HepG2 (cell line): Measurements from ENCODE around the gene RSBN1L. TPM values are rescaled to one million over a fixed set of nuclear protein-coding genes. Genes with fewer than 3 reads are reported as not detected.

ENCODE experiments used
- ATAC-seq: fragments of 200-7000 bp; cut with Tn5 transposase; 3 replicates; pipeline ENCODE4 v1.9.1; 2020; ENCODE audit warnings: mild to moderate bottlenecking, moderate library complexity
- BruUV-seq: library from RNA; stranded (reverse); fragments of 400-500 nt; replicated peaks from 2 replicates; lab custom pipeline; 2021; lab: Mats Ljungman, UMichigan
- CTCF ChIA-PET: fragments of 300-600 bp; formaldehyde crosslinking; extraction: SDS; loops from one replicate; lab custom pipeline; 2021; ENCODE audit warnings: low total read pairs, inconsistent platforms, low intra/inter-chr PET ratio; lab: Yijun Ruan, JAX
- POLR2A ChIA-PET: fragments of 350-600 bp; sonication (Branson Sonifier 250); formaldehyde crosslinking; loops from one replicate; lab custom pipeline; 2020; ENCODE audit warnings: antibody characterized with exemption, inconsistent platforms; lab: Yijun Ruan, JAX
- DNase-seq: peaks from one replicate; pipeline ENCODE4 v3.0.0-alpha.2; 2015; ENCODE audit warnings: low spot score
- FAIRE-seq: peaks from 3 replicates; lab custom pipeline; 2011; peaks lifted over from hg19 to GRCh38; lab: Jason Lieb, UNC
- H2AFZ ChIP-seq: one replicate; pipeline ENCODE4 v1.6.1; 2011; ENCODE audit warnings: low read length, inconsistent platforms
- H3K27ac ChIP-seq: fragments of 300-600 bp; 3 replicates; pipeline ENCODE4 v1.8.0; 2011; ENCODE audit warnings: mixed run types, mild to moderate bottlenecking, mixed read lengths, low read length, inconsistent platforms; ENCODE audit not compliant: insufficient read depth; ENCODE audit errors: extremely low read length
- H3K27me3 ChIP-seq, 2 experiments: fragments of 200-600 bp in 1 of 2; 2 replicates in 1 of 2; 3 replicates in 1 of 2; pipeline versions ENCODE4 v1.6.0 to v1.8.0; 2011; ENCODE audit warnings: low read length in 2 of 2, mild to moderate bottlenecking in 2 of 2, moderate library complexity in 2 of 2, inconsistent platforms in 1 of 2; ENCODE audit not compliant: insufficient read depth in 2 of 2, control insufficient read depth in 1 of 2
- H3K36me3 ChIP-seq, 2 experiments: fragments of 200-600 bp in 1 of 2; replicated peaks in 1 of 2; 2 replicates in 1 of 2; 3 replicates in 1 of 2; pipeline versions ENCODE4 v1.5.1 to v1.8.0; 2011; ENCODE audit warnings: low read length in 2 of 2, inconsistent platforms in 1 of 2; ENCODE audit not compliant: insufficient read depth in 2 of 2, control insufficient read depth in 1 of 2
- H3K4me1 ChIP-seq: 2 replicates; pipeline ENCODE4 v1.5.1; 2012; ENCODE audit warnings: low read length, inconsistent platforms; ENCODE audit not compliant: insufficient read depth
- H3K4me2 ChIP-seq: 2 replicates; pipeline ENCODE4 v1.6.0; 2011; ENCODE audit warnings: low read depth, low read length, inconsistent platforms
- H3K4me3 ChIP-seq, 3 experiments: fragments of 200-600 bp in 1 of 3; sonication (generic), shearing (Covaris generic) in 1 of 3; replicated peaks in 1 of 3; 2 replicates each; pipeline ENCODE4 v1.5.1; 2011 to 2016; ENCODE audit warnings: low read length in 3 of 3, inconsistent platforms in 2 of 3, low read depth in 2 of 3, mild to moderate bottlenecking in 2 of 3, control low read depth in 1 of 3, mixed read lengths in 1 of 3; ENCODE audit not compliant: insufficient read depth in 1 of 3
- H3K79me2 ChIP-seq: one replicate; pipeline ENCODE4 v1.6.1; 2011; ENCODE audit warnings: low read length, inconsistent platforms; ENCODE audit not compliant: insufficient read depth
- H3K9ac ChIP-seq: 2 replicates; pipeline ENCODE4 v1.6.0; 2011; ENCODE audit warnings: mild to moderate bottlenecking, low read depth, low read length, inconsistent platforms; ENCODE audit not compliant: insufficient read depth
- H3K9me3 ChIP-seq: 2 replicates; pipeline ENCODE4 v1.5.1; 2012; ENCODE audit warnings: mild to moderate bottlenecking, low read length
- H4K20me1 ChIP-seq: 2 replicates; pipeline ENCODE4 v1.6.0; 2011; ENCODE audit warnings: inconsistent platforms, mild to moderate bottlenecking, low read length, moderate library complexity; ENCODE audit not compliant: insufficient read depth
- CBX2 ChIP-seq, 2 experiments: fragments of 200-600 bp in 1 of 2; sonication (generic); formaldehyde crosslinking in 1 of 2; IDR thresholded peaks; 2 replicates each; pipeline versions ENCODE4 v1.7.0 to v1.8.1; 2018 to 2022; ENCODE audit warnings: low read depth in 2 of 2, low read length in 1 of 2, mild to moderate bottlenecking in 1 of 2, missing genetic modification reagents in 1 of 2
- ESRRA ChIP-seq: sonication (generic); formaldehyde crosslinking; IDR thresholded peaks from 2 replicates; pipeline ENCODE4 v1.5.1; 2020; ENCODE audit warnings: mild to moderate bottlenecking, low read depth, missing genetic modification reagents
- FOXC1 ChIP-seq: sonication (generic); formaldehyde crosslinking; IDR thresholded peaks from 2 replicates; pipeline ENCODE4 v1.8.0; 2022; ENCODE audit warnings: mild to moderate bottlenecking, missing genetic modification reagents, borderline replicate concordance
- FOXK2 ChIP-seq: fragments of 450-650 bp; IDR thresholded peaks from 2 replicates; pipeline ENCODE4 v1.6.1; 2016
- IRF9 ChIP-seq: sonication (generic); formaldehyde crosslinking; IDR thresholded peaks from 2 replicates; pipeline ENCODE4 v1.8.0; 2022; ENCODE audit warnings: missing genetic modification reagents, mild to moderate bottlenecking, borderline replicate concordance
- KDM4B ChIP-seq: sonication (generic); formaldehyde crosslinking; IDR thresholded peaks from 2 replicates; pipeline ENCODE4 v1.4.0; 2020; ENCODE audit warnings: missing genetic modification reagents
- NFKB2 ChIP-seq: sonication (generic); formaldehyde crosslinking; IDR thresholded peaks from 2 replicates; pipeline ENCODE4 v1.4.0; 2020; ENCODE audit warnings: missing genetic modification reagents, borderline replicate concordance
- PHF8 ChIP-seq: sonication (generic); formaldehyde crosslinking; IDR thresholded peaks from 2 replicates; pipeline ENCODE4 v1.5.0; 2020; ENCODE audit warnings: missing genetic modification reagents
- RBM39 ChIP-seq: fragments of 200-400 bp; formaldehyde crosslinking; IDR thresholded peaks from one replicate; pipeline ENCODE4 v1.6.1; 2018; ENCODE audit warnings: antibody characterized with exemption, mild to moderate bottlenecking, low read depth, low read length; ENCODE audit not compliant: poor library complexity, severe bottlenecking
- TP53 ChIP-seq: sonication (generic); formaldehyde crosslinking; conservative IDR thresholded peaks from 2 replicates; pipeline ENCODE4 v1.4.0; 2020; ENCODE audit warnings: missing genetic modification reagents
- ZBTB25 ChIP-seq: IDR thresholded peaks from 2 replicates; pipeline ENCODE4 v1.6.1; 2018; ENCODE audit warnings: missing genetic modification reagents
- ZMAT5 ChIP-seq: sonication (generic); formaldehyde crosslinking; IDR thresholded peaks from 2 replicates; pipeline ENCODE4 v1.5.0; 2020; ENCODE audit warnings: mild to moderate bottlenecking, low read depth, missing genetic modification reagents, borderline replicate concordance
- ZNF253 ChIP-seq: sonication (generic); formaldehyde crosslinking; IDR thresholded peaks from 2 replicates; pipeline ENCODE4 v1.8.0; 2022; ENCODE audit warnings: mild to moderate bottlenecking, missing genetic modification reagents, borderline replicate concordance
- ZNF496 ChIP-seq: sonication (generic); formaldehyde crosslinking; IDR thresholded peaks from 2 replicates; pipeline ENCODE4 v1.8.1; 2023; ENCODE audit warnings: mild to moderate bottlenecking, moderate library complexity, missing genetic modification reagents; ENCODE audit not compliant: insufficient replicate concordance
- ZNF597 ChIP-seq: sonication (generic); formaldehyde crosslinking; IDR thresholded peaks from 2 replicates; pipeline ENCODE4 v1.5.0; 2020; ENCODE audit warnings: missing genetic modification reagents
- ZNF678 ChIP-seq: sonication (generic); formaldehyde crosslinking; IDR thresholded peaks from 2 replicates; pipeline ENCODE4 v1.4.0; 2020; ENCODE audit warnings: mild to moderate bottlenecking, missing genetic modification reagents
- ZNF746 ChIP-seq: sonication (generic); formaldehyde crosslinking; IDR thresholded peaks from 2 replicates; pipeline ENCODE4 v1.8.0; 2022; ENCODE audit warnings: mild to moderate bottlenecking, missing genetic modification reagents
- WGBS: methylation state at CpG from one replicate; pipeline ENCODE4 v1.1.6; 2017; ENCODE audit warnings: low lambda C conversion rate; 5-methylcytosine and 5-hydroxymethylcytosine counted together
- in situ Hi-C: cut with HindIII; loops from 2 replicates; pipeline ENCODE4 v1.10.0; 2017; ENCODE audit warnings: low pct_unique_long_range_greater_than_20kb; ENCODE audit not compliant: extremely low pct_ligation_motif_present
- intact Hi-C: fragments of 100-400 bp; cut with micrococcal nuclease; formaldehyde crosslinking; loops from one replicate; pipeline ENCODE4 v1.10.0; 2022; ENCODE audit not compliant: unreplicated experiment
- polyA plus RNA-seq, 8 experiments: library from polyadenylated mRNA; depleted of rRNA in 3 of 8; stranded (reverse) in 7 of 8; unstranded in 1 of 8; fragments of >200 nt; fragmentation: Illumina TruSeq in 4 of 8; extraction: Trizol in 4 of 8; gene quantifications; 2 replicates each; pipeline versions ENCODE4 v1.2.1 to v1.2.3, GENCODE V29; 2011 to 2016; ENCODE audit warnings: low read depth in 4 of 8, missing spikeins in 1 of 8, mixed read lengths in 1 of 8; ENCODE audit not compliant: insufficient read depth in 1 of 8
- total RNA-seq, 5 experiments: library from RNA; depleted of rRNA; stranded (reverse); fragments of >200 nt; fragmentation: Illumina TruSeq; extraction: Trizol; gene quantifications; 2 replicates each; pipeline ENCODE4 v1.2.3, GENCODE V29; 2016; ENCODE audit warnings: low read depth in 1 of 5
- TF ChIP-seq, protein P1 (sequence below): sonication (generic); formaldehyde crosslinking; IDR thresholded peaks from 2 replicates; pipeline ENCODE4 v1.4.0; 2020; ENCODE audit warnings: missing genetic modification reagents
- TF ChIP-seq, protein P2 (sequence below): sonication (generic); IDR thresholded peaks from 2 replicates; pipeline ENCODE4 v1.6.1; 2016; ENCODE audit warnings: low read depth, borderline replicate concordance

Gene RSBN1L
- total and polyA plus RNA-seq, 2 of the 13 experiments (the other 11 are each of a cell fraction or from before 2014, with no cell fraction given): 7.7 to 21.3 TPM

DNA sequence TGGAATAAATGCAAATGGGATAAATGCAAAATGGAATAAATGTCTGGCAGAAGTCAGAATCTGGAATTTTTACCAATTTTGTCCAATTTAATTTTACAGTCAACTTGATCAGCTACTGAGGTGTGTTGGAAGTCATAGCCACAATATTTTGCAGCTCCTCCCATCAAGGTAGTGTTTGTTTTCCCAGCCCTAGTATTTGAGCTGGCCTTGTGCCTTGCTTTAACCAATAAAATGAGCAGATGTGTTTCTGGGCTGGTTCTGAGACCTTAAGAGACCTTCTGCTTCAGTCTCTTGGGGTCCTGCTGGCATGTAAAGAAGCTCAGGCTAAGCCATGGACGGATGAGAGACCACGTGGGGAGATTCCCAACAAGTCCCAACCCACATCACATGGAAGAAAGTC, 42.7 kb upstream of the RSBN1L start:
- in situ Hi-C loops: no loop called here
- 100% methylated on average over 2 of the region's 2 CpGs for WGBS
- no TSS peak for BruUV-seq
- no peak overlapping the region for H3K4me3 ChIP-seq
- H3K4me1 ChIP-seq: peaks cover 21% of the 10 kb centered on the region
- no peak overlapping the region for H3K9ac ChIP-seq
- ATAC-seq (no peak), DNase-seq (no peak), FAIRE-seq (peak; percentile 28)
- no peak overlapping the region for H3K27ac ChIP-seq
- H3K27me3 ChIP-seq: no peaks in the 10 kb centered on the region
- ChIA-PET POLR2A (no interaction called here), CTCF (no interaction called here)
- H4K20me1 ChIP-seq: no peaks in the 10 kb centered on the region
- H3K79me2 ChIP-seq: no peaks in the 10 kb centered on the region
- 0 out of 5 replicates have a peak, but pooled peaks cover 1 to 13% of the 10 kb centered on the region in 2 experiments for H3K36me3 ChIP-seq
- H3K4me2 ChIP-seq: no peak overlapping the region
- intact Hi-C loops: loop anchor here (10.0 kb wide), 1 partner anchor 241 kb away; no protein-coding TSS in a partner anchor
- H2AFZ ChIP-seq: no peak overlapping the region
- H3K9me3 ChIP-seq: no peaks in the 10 kb centered on the region
- TF ChIP-seq IRF9 (CRISPR knock-in tag) (no peak), TP53 (no peak), ZMAT5 (no peak), ZNF746 (CRISPR knock-in tag) (no peak), PHF8 (CRISPR knock-in tag) (no peak), ESRRA (no peak), ZNF496 (CRISPR knock-in tag) (no peak), FOXC1 (CRISPR knock-in tag) (no peak), NFKB2 (CRISPR knock-in tag) (no peak), ZNF253 (CRISPR knock-in tag) (no peak), CBX2 (IDR thresholded peaks at IDR 0.05; ENCODE audit: low read depth, low read length) (no peak), CBX2 (CRISPR knock-in tag; IDR thresholded peaks at IDR 0.05; ENCODE audit: low read depth) (no peak), ZNF597 (CRISPR knock-in tag) (no peak), KDM4B (CRISPR knock-in tag) (no peak), FOXK2 (no peak), ZNF678 (CRISPR knock-in tag) (no peak), RBM39 (no peak), ZBTB25 (CRISPR knock-in tag) (no peak)
- TF ChIP-seq, protein P1, sequence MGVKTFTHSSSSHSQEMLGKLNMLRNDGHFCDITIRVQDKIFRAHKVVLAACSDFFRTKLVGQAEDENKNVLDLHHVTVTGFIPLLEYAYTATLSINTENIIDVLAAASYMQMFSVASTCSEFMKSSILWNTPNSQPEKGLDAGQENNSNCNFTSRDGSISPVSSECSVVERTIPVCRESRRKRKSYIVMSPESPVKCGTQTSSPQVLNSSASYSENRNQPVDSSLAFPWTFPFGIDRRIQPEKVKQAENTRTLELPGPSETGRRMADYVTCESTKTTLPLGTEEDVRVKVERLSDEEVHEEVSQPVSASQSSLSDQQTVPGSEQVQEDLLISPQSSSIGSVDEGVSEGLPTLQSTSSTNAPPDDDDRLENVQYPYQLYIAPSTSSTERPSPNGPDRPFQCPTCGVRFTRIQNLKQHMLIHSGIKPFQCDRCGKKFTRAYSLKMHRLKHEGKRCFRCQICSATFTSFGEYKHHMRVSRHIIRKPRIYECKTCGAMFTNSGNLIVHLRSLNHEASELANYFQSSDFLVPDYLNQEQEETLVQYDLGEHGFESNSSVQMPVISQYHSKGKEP (CRISPR knock-in tag): no peak
- TF ChIP-seq, protein P2, sequence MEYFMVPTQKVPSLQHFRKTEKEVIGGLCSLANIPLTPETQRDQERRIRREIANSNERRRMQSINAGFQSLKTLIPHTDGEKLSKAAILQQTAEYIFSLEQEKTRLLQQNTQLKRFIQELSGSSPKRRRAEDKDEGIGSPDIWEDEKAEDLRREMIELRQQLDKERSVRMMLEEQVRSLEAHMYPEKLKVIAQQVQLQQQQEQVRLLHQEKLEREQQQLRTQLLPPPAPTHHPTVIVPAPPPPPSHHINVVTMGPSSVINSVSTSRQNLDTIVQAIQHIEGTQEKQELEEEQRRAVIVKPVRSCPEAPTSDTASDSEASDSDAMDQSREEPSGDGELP: no peak
